Iris pigment epithelial cell (primary cell): ENCODE data around the gene CH25H.

Experiments used
- DNase-seq: peaks from one replicate; pipeline ENCODE4 v3.0.0-alpha.2; 2011; ENCODE audit warnings: low read depth

CH25H gene

DNA sequence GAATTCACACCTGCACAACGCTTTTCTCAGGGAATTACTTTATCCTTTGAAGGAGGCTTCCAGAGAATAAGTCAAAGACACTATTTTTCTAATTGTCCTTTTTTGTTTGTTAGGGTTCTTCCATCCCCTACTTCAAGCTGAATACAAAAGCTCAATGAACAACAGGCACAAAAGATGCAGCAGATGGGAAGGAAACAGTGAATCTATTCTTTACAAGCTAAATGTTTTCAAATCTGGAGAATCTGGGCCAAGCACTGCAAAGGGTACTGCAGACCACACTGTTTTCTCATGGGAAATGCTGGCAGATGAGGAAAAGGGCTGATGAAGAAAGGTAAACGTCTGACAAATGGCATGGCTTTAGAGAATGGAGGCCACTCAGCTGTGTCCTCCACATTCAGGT, 25.9 kb upstream of the CH25H start:
- no peak for DNase-seq

DNA sequence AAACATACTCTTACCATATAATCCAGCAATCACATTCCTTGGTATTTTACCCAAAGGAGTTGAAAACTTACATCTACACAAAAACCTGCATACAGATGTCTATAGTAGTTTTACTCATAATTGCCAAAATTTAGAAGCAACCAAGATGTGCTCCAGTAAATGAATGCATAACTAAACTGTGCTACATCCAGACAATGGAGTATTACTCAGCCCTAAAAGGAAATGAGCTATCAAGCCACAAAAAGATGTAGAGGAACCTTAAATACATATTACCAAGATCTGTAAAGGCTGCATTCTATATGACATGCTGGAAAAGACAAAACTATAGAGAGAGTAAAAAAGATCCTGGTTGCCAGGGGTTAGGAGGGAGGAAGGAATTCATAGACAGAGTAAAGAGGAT, 21.8 kb upstream of the CH25H start:
- DNase-seq: no peak

GRCh38 chr10:89228146-89228545, 21.0 kb upstream of the CH25H start:
- no peak for DNase-seq

DNA sequence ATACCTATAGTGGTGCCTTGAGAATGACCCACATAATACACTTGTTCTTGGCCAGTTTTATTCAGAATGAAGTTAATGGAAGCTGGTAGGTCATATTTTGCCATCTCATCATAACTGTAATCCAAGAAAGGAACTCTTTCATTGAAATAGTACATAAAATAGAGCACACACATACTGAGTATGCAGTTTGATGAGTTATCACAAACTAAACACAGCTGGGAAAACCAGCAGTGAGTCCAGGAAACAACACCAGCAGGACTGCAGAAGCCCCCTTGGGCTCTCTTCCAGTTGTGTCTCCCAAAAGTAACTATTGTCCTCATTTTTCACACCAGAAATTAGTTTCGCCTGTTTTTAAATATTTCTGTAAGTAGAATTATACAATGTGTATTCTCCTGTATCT, 19.8 kb upstream of the CH25H start:
- DNase-seq: no peak

DNA sequence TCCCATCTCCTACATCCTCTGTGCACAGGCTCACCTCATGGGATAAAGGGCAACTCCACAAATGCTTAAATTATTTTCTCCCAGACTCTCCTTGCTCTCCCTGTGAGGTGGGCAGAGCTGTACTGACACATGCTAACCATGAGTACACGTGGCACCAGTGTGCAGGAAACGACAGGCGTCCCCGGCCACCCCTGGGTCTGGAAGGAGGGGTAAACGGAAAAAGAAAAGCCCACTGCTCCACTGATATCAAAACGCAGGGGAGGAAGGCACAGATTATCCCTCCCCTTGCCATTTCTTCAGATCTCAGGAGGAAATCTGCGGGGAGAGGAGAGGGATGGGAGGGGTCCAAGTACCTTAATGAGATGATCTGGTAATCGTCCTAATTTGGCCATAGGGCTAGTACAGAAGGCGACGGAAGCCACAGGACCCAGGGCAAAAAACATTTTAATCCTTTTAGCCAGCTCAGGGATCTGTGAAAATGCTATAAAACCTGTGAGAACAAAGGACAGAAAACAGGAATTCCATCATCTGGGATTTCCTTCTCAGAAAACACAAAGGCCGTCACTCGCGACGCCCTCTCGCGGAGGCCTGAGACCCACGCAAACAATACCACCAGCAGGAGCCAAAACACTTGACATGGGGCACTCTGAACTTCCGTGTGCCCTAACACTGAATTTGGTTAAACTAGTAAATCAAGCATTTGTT, 17.8 kb upstream of the CH25H start:
- DNase-seq: peak; percentile 23

GRCh38 chr10:89221919-89222318, 14.8 kb upstream of the CH25H start:
- DNase-seq: no peak

- DNase-seq: no peak
Observed at GRCh38 chr10:89219513-89220218, 12.5 kb upstream of the CH25H start.

- DNase-seq: peak; percentile 57
Observed at GRCh38 chr10:89217057-89217990, 10.2 kb upstream of the CH25H start.

DNA sequence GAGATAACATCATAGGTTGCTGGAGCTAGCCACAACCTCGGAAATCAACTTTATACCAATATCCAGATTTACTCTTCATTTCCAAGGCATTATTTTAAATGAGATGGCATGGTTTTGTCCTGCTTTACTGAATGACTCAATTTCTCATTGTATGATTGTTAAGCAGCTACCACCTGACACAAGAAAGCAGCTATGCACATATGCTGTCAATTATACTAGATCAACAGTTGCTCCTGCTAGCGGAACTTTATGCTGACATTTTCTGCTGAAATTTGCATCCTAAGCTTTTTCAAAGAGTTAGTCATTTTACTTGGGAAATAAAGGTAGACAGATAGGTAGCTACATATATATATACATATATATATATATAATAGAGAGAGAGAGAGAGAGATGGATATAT, 8.9 kb upstream of the CH25H start:
- no peak for DNase-seq

GRCh38 chr10:89215511-89215910, 8.4 kb upstream of the CH25H start:
- DNase-seq: no peak

DNA sequence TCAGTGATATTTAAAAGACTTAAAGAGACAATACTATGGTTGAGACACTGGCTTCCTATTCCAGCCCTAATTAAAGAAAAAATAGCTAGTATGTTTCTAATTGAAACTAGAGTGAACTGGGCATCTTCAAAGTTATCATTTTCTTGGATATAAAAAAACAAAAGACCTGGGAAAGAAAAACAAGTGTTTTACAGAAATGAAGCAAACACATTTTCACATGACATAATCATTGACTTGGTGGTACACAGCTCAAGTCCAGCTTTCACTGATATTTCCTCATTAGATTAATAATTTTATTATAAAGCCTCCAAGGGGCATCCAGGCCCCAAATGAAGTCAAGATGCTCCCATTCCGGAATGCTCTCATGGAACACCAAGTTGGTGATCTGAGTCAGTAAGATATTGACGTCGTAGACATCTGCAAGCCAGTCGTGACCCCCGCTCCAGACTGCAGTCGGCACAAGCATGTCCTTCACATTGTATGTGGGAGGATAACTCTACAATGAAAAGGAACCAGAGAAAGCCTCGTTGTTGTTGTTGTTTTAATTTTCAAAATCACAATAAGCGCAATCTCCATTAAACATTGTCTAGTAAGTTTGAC, 7.5 kb upstream of the CH25H start:
- DNase-seq: no peak

- DNase-seq: peak; percentile 60
Observed at GRCh38 chr10:89213191-89213808, 6.2 kb upstream of the CH25H start.

DNA sequence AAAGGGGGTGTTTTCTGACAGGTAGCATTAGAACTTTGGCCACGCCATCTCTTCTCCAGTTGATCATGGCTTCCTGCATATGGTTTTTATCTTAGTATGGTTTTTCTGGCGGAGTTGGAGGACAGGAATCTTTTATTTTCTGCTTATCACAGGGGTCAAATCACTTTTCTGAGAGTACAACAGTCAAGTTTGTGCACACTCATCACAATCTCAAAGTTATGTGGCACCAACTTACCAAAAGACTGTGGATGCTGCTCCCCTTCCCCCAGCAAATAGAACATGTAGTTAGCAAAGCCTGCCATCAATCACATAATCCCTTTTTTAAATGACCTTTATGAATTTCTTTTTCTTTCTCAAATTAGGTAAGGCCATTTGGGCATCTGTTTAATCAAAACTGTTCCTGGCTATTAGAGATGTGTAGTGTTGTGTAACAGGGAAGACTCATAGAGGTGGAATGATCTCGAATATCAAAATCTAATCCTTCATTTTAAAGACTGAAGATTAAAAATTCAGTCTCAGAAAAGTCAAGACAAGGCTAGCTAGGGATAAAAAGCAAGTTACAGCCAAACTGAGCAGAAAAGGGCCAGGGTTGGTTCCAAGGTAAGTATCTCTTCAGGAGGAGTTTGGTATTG, 3.8 kb upstream of the CH25H start:
- peak; percentile 33 for DNase-seq

- no peak for DNase-seq
Observed at GRCh38 chr10:89209718-89210117, 2.6 kb upstream of the CH25H start.

GRCh38 chr10:89207801-89208551, 859 bp upstream of the CH25H start:
- peak; percentile 29 for DNase-seq

DNA sequence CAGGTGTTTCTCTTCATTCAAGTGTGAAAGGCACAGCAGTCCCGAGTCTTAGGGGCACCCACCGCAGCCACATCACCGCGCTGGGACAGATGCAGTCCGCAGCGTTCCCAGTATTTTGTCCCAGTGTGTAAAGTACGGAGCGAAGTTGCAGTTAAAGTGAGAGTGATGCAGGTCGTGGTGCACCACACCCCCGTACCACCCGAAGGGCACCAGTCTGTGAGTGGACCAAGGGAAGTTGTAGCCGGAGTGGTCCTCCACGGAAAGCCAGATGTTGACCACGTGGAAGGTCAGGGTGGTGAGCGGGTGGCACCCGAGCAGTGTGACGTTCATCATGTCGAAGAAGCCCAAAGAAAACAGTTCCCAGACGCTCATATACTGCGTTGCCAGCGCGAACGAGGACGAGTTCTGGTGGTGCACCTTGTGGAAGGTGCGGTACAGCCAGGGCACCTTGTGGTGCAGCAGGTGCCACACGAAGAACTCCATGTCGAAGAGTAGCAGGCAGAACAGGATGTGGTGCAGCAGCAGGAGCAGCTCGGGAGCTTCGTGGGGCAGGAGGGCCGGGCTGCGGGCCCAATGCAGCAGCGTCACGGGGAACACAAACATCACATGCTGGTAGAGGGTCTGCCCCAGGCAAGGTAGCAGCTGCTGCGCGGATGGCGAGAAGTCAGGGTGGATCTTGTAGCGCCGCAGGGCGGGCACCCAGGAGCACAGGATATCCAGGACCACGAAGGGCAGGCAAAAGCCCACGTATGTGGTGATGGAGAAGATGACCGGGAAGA, 526 bp downstream of the CH25H start:
- DNase-seq: no peak

DNA sequence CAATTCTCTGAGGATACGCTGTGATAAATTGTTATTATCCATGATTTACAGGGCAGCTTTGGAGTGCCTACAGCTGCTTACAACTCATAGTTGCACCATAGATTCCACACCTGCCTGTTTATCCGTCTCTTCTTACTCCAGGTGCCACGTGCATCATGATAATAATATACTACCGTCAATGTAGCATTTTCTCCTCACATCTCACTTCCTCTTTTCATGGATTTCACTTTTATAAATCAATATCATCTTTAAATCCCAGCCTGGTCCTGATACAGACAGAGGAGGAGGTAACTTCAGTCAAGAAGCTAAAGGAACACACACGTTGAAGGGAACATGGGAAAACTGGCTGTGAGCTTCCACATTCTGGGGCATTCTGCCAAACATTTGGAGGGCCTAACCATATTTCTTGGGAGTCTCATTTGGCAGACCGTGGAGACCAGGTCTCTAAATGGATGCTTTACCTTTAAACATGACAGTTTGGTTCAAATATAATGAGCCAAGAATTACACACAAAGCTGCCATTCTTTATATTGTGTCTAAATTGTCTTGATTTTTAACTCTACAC, 2.4 kb downstream of the CH25H start:
- DNase-seq: no peak

DNA sequence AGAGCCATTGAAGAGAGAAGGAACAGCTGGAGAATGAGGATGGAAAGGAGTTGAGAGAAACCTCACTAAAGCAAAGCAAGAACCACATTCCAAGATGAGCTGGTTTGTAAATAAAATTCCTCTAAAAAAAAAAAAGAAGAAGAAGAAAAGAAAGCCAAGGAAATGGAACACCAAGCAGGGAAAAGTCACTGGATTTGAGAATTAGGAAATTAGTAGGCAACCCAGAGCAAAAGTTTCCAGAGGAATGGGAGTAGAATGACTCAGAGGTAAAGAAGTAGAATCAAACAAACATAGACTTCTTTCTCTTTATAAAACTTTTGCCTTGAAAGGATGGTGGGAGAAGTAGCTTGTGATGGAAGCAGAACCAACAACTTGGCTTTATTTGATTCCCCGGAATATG, 3.9 kb downstream of the CH25H start:
- no peak for DNase-seq

GRCh38 chr10:89202033-89202425, 5.1 kb downstream of the CH25H start:
- no peak for DNase-seq
